Endothelial cell of umbilical vein (primary cell): ENCODE measurements around the gene NSL1. TPM values are rescaled to one million over a fixed set of nuclear protein-coding genes. Genes with fewer than 3 reads are reported as not detected.
A peak's percentile ranks its signal among the peaks of the same experiment; 100 is the strongest.

Experiments
- BruUV-seq: library from RNA; stranded (reverse); fragments of 400-500 nt; replicated peaks from 2 replicates; lab custom pipeline; 2021; lab: Mats Ljungman, UMichigan
- CTCF ChIA-PET: fragments of 300-600, 350-600 bp; sonication (Branson Sonifier 250); formaldehyde crosslinking; loops from one replicate; lab custom pipeline; 2021; ENCODE audit warnings: antibody characterized with exemption, inconsistent platforms; lab: Charles Lee
- POLR2A ChIA-PET: fragments of 300-600, 350-600 bp; sonication (Branson Sonifier 250); formaldehyde crosslinking; loops from one replicate; lab custom pipeline; 2021; ENCODE audit warnings: antibody characterized with exemption, inconsistent platforms; lab: Charles Lee
- DNase-seq: peaks from one replicate; pipeline ENCODE4 v3.0.0-alpha.2; 2011; ENCODE audit warnings: low read depth, low spot score
- FAIRE-seq: peaks from 2 replicates; lab custom pipeline; 2011; peaks lifted over from hg19 to GRCh38; lab: Jason Lieb, UNC
- H2AFZ ChIP-seq: 2 replicates; pipeline ENCODE4 v1.6.0; 2012; ENCODE audit warnings: low read depth, low read length, control low read depth, inconsistent platforms
- H3K27ac ChIP-seq: 2 replicates; pipeline ENCODE4 v1.5.1; 2011; ENCODE audit warnings: low read depth, mild to moderate bottlenecking, control low read depth, low read length, moderate library complexity; ENCODE audit not compliant: insufficient read depth
- H3K27me3 ChIP-seq, 2 experiments: 2 replicates each; pipeline versions ENCODE4 v1.6.0 to v1.6.1; 2011; ENCODE audit warnings: low read length in 2 of 2, mixed read lengths in 1 of 2; ENCODE audit not compliant: control insufficient read depth in 2 of 2, insufficient read depth in 2 of 2
- H3K36me3 ChIP-seq, 2 experiments: 2 replicates in 1 of 2; 3 replicates in 1 of 2; pipeline ENCODE4 v1.5.1; 2011; ENCODE audit warnings: low read length in 2 of 2, mild to moderate bottlenecking in 1 of 2, moderate library complexity in 1 of 2; ENCODE audit not compliant: control insufficient read depth in 2 of 2, insufficient read depth in 2 of 2; ENCODE audit errors: extremely low read depth in 1 of 2
- H3K4me1 ChIP-seq: 3 replicates; pipeline ENCODE4 v1.5.1; 2011; ENCODE audit warnings: mild to moderate bottlenecking, low read length; ENCODE audit not compliant: control insufficient read depth, insufficient read depth; ENCODE audit errors: extremely low read depth
- H3K4me2 ChIP-seq: 2 replicates; pipeline ENCODE4 v1.6.1; 2011; ENCODE audit warnings: low read length, control low read depth, mixed read lengths; ENCODE audit not compliant: insufficient read depth
- H3K4me3 ChIP-seq, 3 experiments: fragments of 200-600 bp in 1 of 3; sonication (generic), shearing (Covaris generic) in 1 of 3; replicated peaks in 1 of 3; 2 replicates each; pipeline ENCODE4 v1.5.1; 2011 to 2016; ENCODE audit warnings: control low read depth in 3 of 3, low read length in 3 of 3, mild to moderate bottlenecking in 2 of 3, inconsistent platforms in 1 of 3, low read depth in 1 of 3, moderate library complexity in 1 of 3; ENCODE audit not compliant: insufficient read depth in 1 of 3
- H3K79me2 ChIP-seq: 2 replicates; pipeline ENCODE4 v1.6.0; 2012; ENCODE audit warnings: low read length, inconsistent platforms; ENCODE audit not compliant: control insufficient read depth, insufficient read depth
- H3K9ac ChIP-seq: replicated peaks from 2 replicates; pipeline ENCODE3; 2011; ENCODE audit warnings: low read length, control low read depth; ENCODE audit not compliant: insufficient read depth; ENCODE audit errors: extremely low read depth
- H3K9me1 ChIP-seq: replicated peaks from 3 replicates; pipeline ENCODE4 v1.6.0; 2011; ENCODE audit warnings: mild to moderate bottlenecking, low read length; ENCODE audit not compliant: control insufficient read depth, insufficient read depth; ENCODE audit errors: extremely low read depth
- H3K9me3 ChIP-seq: replicated peaks from 2 replicates; pipeline ENCODE4 v1.5.1; 2012; ENCODE audit warnings: low read length, inconsistent platforms; ENCODE audit not compliant: control insufficient read depth, insufficient read depth
- H4K20me1 ChIP-seq: replicated peaks from 2 replicates; pipeline ENCODE3; 2011; ENCODE audit warnings: mild to moderate bottlenecking, low read length; ENCODE audit not compliant: control insufficient read depth, insufficient read depth; ENCODE audit errors: extremely low read depth
- CTCF ChIP-seq, 2 donors: IDR thresholded peaks; 1 replicate in 1 of 2; 2 replicates in 1 of 2; pipeline ENCODE4 v1.5.1; 2011; ENCODE audit warnings: low read length in 2 of 2, mild to moderate bottlenecking in 2 of 2, moderate library complexity in 2 of 2, control low read depth in 1 of 2, inconsistent platforms in 1 of 2, low read depth in 1 of 2; ENCODE audit not compliant: insufficient read depth in 1 of 2; ENCODE audit errors: extremely low read depth in 1 of 2
- EZH2 ChIP-seq: IDR thresholded peaks from 2 replicates; pipeline ENCODE4 v1.6.1; 2012; ENCODE audit warnings: borderline replicate concordance, low read depth, mild to moderate bottlenecking, moderate library complexity, low read length, inconsistent platforms; ENCODE audit not compliant: severe bottlenecking
- FOS ChIP-seq: IDR thresholded peaks from 2 replicates; pipeline ENCODE4 v1.6.1; 2011; ENCODE audit warnings: mild to moderate bottlenecking, low read length, moderate library complexity, borderline replicate concordance; ENCODE audit not compliant: insufficient read depth
- GATA2 ChIP-seq: IDR thresholded peaks from 2 replicates; pipeline ENCODE4 v1.7.0; 2011; ENCODE audit warnings: low read depth, mild to moderate bottlenecking, moderate library complexity, mixed read lengths, low read length; ENCODE audit not compliant: insufficient read length, insufficient read depth
- JUN ChIP-seq: IDR thresholded peaks from 2 replicates; pipeline ENCODE4 v1.6.1; 2011; ENCODE audit warnings: borderline replicate concordance, low read depth; ENCODE audit not compliant: insufficient read length, insufficient read depth
- MAX ChIP-seq: IDR thresholded peaks from 2 replicates; pipeline ENCODE4 v1.6.1; 2011; ENCODE audit not compliant: insufficient read depth, insufficient read length
- MYC ChIP-seq: IDR thresholded peaks from one replicate; pipeline ENCODE4 v1.6.1; 2011; ENCODE audit warnings: mild to moderate bottlenecking, low read depth, low read length
- POLR2A ChIP-seq: IDR thresholded peaks from 2 replicates; pipeline ENCODE4 v1.6.1; 2012; ENCODE audit warnings: low read depth, mild to moderate bottlenecking, control low read depth, low read length
- POLR2AphosphoS5 ChIP-seq: IDR thresholded peaks from 2 replicates; pipeline ENCODE4 v1.6.1; 2012; ENCODE audit warnings: low read depth, mild to moderate bottlenecking, control low read depth, low read length, moderate library complexity; ENCODE audit not compliant: insufficient read depth
- dilution Hi-C: fragments of 300-500 bp; cut with MboI; formaldehyde crosslinking; loops from one replicate; pipeline ENCODE4 v1.15.0; 2019; ENCODE audit warnings: low sequenced_read_pairs; ENCODE audit not compliant: extremely low pct_ligation_motif_present
- intact Hi-C: fragments of 100-400 bp; cut with micrococcal nuclease; formaldehyde crosslinking; loops from one replicate; pipeline ENCODE4 v1.10.0; 2022
- polyA plus RNA-seq, 4 experiments: library from polyadenylated mRNA; depleted of rRNA in 3 of 4; stranded (reverse) in 3 of 4; unstranded in 1 of 4; fragments of >200 nt; gene quantifications; 2 replicates each; pipeline versions ENCODE4 v1.2.1 to v1.2.3, GENCODE V29; 2011 to 2012; ENCODE audit warnings: missing spikeins in 1 of 4
- total RNA-seq: library from RNA; stranded (reverse); gene quantifications from 2 replicates; pipeline ENCODE4 v1.2.3, GENCODE V29; 2021

Gene NSL1
- total and polyA plus RNA-seq, 2 donors (not counting 3 experiments of a cell fraction or from before 2014, with no cell fraction given): 15.5 to 30.2 TPM

GRCh38 chr1:212721388-212722247, 70.0 kb downstream of the NSL1 start:
- no peaks in the 10 kb centered on the region for H3K9me3 ChIP-seq
- no peaks in the 10 kb centered on the region for H4K20me1 ChIP-seq
- ChIA-PET POLR2A (interaction anchor here (1.0 kb wide), 1 partner anchor 114 kb away, joined by 3 read pairs; the partner anchor contains the start of gene ATF3), CTCF (interaction anchor here (0.8 to 4.0 kb wide), 5 partner anchors 28 to 265 kb away, joined by 3 to 23 read pairs (median 3); no protein-coding TSS in a partner anchor)
- no peak overlapping the region for H3K9ac ChIP-seq
- no peaks in the 10 kb centered on the region for H3K9me1 ChIP-seq
- no TSS peak for BruUV-seq
- no peak overlapping the region for H2AFZ ChIP-seq
- no peak overlapping the region for H3K27ac ChIP-seq
- DNase-seq: peak; percentile 25
- dilution Hi-C loops: no loop called here
- TF ChIP-seq MAX (no peak), POLR2A (no peak), JUN (peak; percentile 5), FOS (peak; percentile 56), EZH2 (no peak), POLR2AphosphoS5 (no peak), MYC (no peak), CTCF (IDR thresholded peaks at IDR 0.05; ENCODE audit: extremely low read depth in 1 of 2, insufficient read depth in 1 of 2, low read depth in 1 of 2, low read length in 2 of 2) (no peak), GATA2 (no peak)
- intact Hi-C loops: no loop called here
- H3K27me3 ChIP-seq: peaks cover 0 to 2% of the 10 kb centered on the region in 2 experiments
- H3K79me2 ChIP-seq: no peaks in the 10 kb centered on the region
- peak overlapping the region; percentile 43 for H3K4me2 ChIP-seq
- no peak overlapping the region for H3K4me3 ChIP-seq
- H3K36me3 ChIP-seq: no peaks in the 10 kb centered on the region
- peaks cover 16% of the 10 kb centered on the region for H3K4me1 ChIP-seq
- FAIRE-seq: peak; percentile 77
